CD4-positive, alpha-beta T cell treated with Interferon gamma for 1 hour (primary cell): ENCODE measurements around the gene CST1.

Experiments
- DNase-seq: peaks from one replicate; pipeline ENCODE4 v3.0.0-alpha.2; 2020

CST1 gene

DNA sequence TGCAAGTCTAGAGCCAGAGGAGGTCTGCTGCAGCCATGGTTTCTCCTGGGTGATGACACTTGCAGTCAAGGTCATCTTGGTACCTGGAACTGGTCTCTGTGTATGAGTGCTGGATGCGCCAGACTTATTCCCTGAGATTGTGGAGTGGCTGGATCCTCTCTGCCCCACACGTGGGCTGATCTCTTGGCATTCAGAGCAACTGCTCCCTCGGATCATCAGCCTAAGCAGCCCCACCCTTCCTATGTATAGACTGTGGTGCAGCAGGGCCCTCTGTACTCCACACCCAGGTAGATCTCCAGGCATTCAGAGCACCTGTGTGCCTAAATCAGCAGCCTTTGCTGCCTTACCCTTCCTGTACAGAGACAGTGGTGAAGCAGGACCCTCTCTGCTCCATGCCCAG lies 49.8 kb downstream of the CST1 start:
- DNase-seq = no peak

- DNase-seq = no peak
Observed at GRCh38 chr20:23697947-23698346, 52.8 kb downstream of the CST1 start.
